ENCODE measurements around the gene STRA6. TPM values are rescaled to one million over a fixed set of nuclear protein-coding genes. Genes with fewer than 3 reads are reported as not detected.
"Not testable (repeated sequence)": the region's sequence is repeated elsewhere in the genome, so short reads cannot be mapped to it uniquely, and the experiment has no call there.

STRA6 gene
- total and polyA plus RNA-seq, 7 donors, result 0.05 TPM; not detected in 6

DNA sequence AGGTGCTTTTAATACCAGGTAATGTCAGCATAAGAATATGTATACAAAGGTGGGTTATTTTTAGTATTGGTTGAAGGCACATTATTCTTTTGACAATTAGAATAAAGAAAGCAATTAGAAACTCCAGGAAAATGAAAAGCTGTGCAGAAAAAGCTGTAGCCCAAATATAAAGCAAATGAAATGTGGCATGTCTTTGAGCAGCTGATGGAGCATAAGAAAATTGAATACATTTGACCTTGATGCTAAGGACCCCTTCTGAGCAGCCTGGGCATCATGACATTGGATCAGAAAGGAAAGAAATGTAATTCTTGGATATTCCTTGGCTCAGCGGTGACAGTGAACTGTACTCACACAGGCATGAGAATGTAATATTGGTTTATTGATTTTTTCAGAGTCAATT, 37.1 kb downstream of the STRA6 start:
- no peaks in the 10 kb centered on the region for H3K9me3 ChIP-seq
- intact Hi-C loops (cut with DNase I), result no loop called here
- ATAC-seq, result no peak
- DNase-seq, result no peak
- H3K27me3 ChIP-seq (ENCODE audit: insufficient read depth in 3 of 3, low read length in 2 of 3), result no peaks in the 10 kb centered on the region
- H3K4me3 ChIP-seq, result no peak overlapping the region
- TF ChIP-seq, protein P1, sequence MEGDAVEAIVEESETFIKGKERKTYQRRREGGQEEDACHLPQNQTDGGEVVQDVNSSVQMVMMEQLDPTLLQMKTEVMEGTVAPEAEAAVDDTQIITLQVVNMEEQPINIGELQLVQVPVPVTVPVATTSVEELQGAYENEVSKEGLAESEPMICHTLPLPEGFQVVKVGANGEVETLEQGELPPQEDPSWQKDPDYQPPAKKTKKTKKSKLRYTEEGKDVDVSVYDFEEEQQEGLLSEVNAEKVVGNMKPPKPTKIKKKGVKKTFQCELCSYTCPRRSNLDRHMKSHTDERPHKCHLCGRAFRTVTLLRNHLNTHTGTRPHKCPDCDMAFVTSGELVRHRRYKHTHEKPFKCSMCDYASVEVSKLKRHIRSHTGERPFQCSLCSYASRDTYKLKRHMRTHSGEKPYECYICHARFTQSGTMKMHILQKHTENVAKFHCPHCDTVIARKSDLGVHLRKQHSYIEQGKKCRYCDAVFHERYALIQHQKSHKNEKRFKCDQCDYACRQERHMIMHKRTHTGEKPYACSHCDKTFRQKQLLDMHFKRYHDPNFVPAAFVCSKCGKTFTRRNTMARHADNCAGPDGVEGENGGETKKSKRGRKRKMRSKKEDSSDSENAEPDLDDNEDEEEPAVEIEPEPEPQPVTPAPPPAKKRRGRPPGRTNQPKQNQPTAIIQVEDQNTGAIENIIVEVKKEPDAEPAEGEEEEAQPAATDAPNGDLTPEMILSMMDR (IDR thresholded peaks at IDR 0.05), result no peak
- no peak overlapping the region for H3K27ac ChIP-seq
- no peaks in the 10 kb centered on the region for H3K4me1 ChIP-seq
- no peaks in the 10 kb centered on the region for H3K36me3 ChIP-seq (ENCODE audit: insufficient read depth in 1 of 2, low read depth in 1 of 2)
- 91 to 97% (median 92%) methylated on average over 1 of the region's 1 CpG for WGBS, 3 donors

- DNase-seq; H3K9me3 ChIP-seq; ATAC-seq; H3K27me3 ChIP-seq (ENCODE audit: insufficient read depth in 3 of 3, low read length in 2 of 3); intact Hi-C loops (cut with DNase I); H3K4me1 ChIP-seq; H3K36me3 ChIP-seq (ENCODE audit: insufficient read depth in 1 of 2, low read depth in 1 of 2); H3K27ac ChIP-seq; H3K4me3 ChIP-seq: not testable (repeated sequence)
- 75 to 87% (median 77%) methylated on average over 3 of the region's 3 CpGs for whole genome bisulfite sequencing, 3 donors
Measured at GRCh38 chr15:74162195-74162536, 40.4 kb downstream of the STRA6 start.

DNA sequence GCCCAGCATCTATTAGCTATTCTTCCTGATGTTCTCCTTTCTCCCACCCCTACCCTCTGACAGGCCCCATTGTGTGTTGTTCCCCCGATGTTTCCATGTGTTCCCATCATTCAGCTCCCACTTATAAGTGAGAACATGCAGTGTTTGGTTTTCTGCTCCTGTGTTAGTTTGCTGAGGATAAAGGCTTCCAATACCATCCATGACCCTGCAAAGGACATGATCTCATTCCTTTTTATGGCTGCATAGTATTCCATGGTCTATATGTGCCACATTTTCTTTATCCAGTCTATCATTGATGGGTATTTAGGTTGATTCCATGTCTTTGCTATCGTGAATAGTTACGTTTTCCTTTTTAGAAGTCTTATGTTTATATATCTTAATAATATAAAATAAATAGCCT, 42.2 kb downstream of the STRA6 start:
- DNase-seq; H3K27me3 ChIP-seq (ENCODE audit: insufficient read depth in 3 of 3, low read length in 2 of 3); H3K36me3 ChIP-seq (ENCODE audit: insufficient read depth in 1 of 2, low read depth in 1 of 2); H3K27ac ChIP-seq; H3K9me3 ChIP-seq; H3K4me3 ChIP-seq; ATAC-seq; intact Hi-C loops (cut with DNase I): not testable (repeated sequence)
- peaks cover 11% of the 10 kb centered on the region for H3K4me1 ChIP-seq
- 92 to 94% (median 92%) methylated on average over 3 of the region's 3 CpGs for WGBS, 3 donors

GRCh38 chr15:74159773-74160172, 42.8 kb downstream of the STRA6 start:
- no peaks in the 10 kb centered on the region for H3K36me3 ChIP-seq (ENCODE audit: insufficient read depth in 1 of 2, low read depth in 1 of 2)
- no peaks in the 10 kb centered on the region for H3K27me3 ChIP-seq (ENCODE audit: insufficient read depth in 3 of 3, low read length in 2 of 3)
- TF ChIP-seq, protein P1 (IDR thresholded peaks at IDR 0.05), result no peak
- no peak overlapping the region for H3K27ac ChIP-seq
- no peak for DNase-seq
- no peak for ATAC-seq
- intact Hi-C loops (cut with DNase I), result no loop called here
- H3K4me3 ChIP-seq, result no peak overlapping the region
- peaks cover 11% of the 10 kb centered on the region for H3K4me1 ChIP-seq
- WGBS, 3 donors, result 93 to 98% (median 94%) methylated on average over 1 of the region's 1 CpG
- no peaks in the 10 kb centered on the region for H3K9me3 ChIP-seq

DNA sequence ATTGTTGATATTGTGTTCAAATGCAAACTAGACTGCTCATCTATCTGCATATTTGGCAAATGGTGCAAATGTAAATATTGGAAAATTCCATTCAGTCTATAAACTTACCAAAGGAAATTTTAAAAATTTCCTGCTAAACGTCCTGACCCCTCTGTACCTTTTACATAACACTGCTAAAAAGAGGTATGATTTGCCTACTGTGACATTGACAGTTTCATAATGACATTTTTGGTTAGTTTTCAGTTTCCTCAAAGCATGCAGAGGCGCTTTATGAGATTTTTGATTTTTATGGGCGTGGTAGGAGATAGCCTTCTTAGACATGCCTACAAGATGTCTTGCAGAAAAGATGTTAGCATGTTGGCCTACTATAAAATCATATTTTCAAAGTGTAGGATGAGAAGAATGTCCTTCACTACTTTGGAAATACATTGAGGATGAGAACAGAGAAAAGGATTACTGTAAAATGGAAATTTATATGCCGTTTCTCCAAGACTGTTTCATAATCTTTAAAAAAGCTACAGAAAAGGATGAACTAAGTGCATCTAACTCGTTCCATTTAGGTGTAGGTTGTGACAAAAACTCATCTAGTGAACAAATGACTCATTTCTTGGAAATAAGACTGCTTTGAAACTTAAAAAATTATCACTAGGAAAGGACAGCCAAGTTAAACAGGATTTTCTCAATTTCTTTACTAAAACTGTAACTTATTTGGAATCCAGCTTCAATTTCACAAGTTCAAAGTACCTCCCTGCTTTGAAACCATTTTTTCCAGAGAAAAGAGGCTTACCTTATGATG, 43.5 kb downstream of the STRA6 start:
- peaks cover 11% of the 10 kb centered on the region for H3K4me1 ChIP-seq
- no peak overlapping the region for H3K27ac ChIP-seq
- H3K36me3 ChIP-seq (ENCODE audit: insufficient read depth in 1 of 2, low read depth in 1 of 2), result no peaks in the 10 kb centered on the region
- DNase-seq (no peak), ATAC-seq (no peak)
- no peaks in the 10 kb centered on the region for H3K27me3 ChIP-seq (ENCODE audit: insufficient read depth in 3 of 3, low read length in 2 of 3)
- WGBS, 3 donors, result 77 to 78% (median 77%) methylated on average over 5 of the region's 5 CpGs
- TF ChIP-seq, protein P1 (IDR thresholded peaks at IDR 0.05), result no peak
- no peaks in the 10 kb centered on the region for H3K9me3 ChIP-seq
- H3K4me3 ChIP-seq, result no peak overlapping the region
- intact Hi-C loops (cut with DNase I), result no loop called here
